Stomach (tissue), 9 donors: ENCODE data around the gene SOX6. TPM values are rescaled to one million over a fixed set of nuclear protein-coding genes. Genes with fewer than 3 reads are reported as not detected.

Experiments
- DNase-seq, 2 donors: peaks; one replicate each; pipeline versions ENCODE4 v3.0.0 to v3.0.0-alpha.2; 2013 to 2019
- H3K27ac ChIP-seq, 5 donors: fragments of 200-600 bp in 4 of 5; sonication (generic) in 4 of 5; one replicate each; pipeline ENCODE4 v1.5.1; 2013 to 2019; ENCODE audit warnings: mild to moderate bottlenecking in 1 of 5, moderate library complexity in 1 of 5
- H3K27me3 ChIP-seq, 3 donors: fragments of 200-600 bp; sonication (generic); one replicate each; pipeline ENCODE4 v1.5.1; 2017 to 2019; ENCODE audit warnings: mixed run types in 1 of 3
- H3K36me3 ChIP-seq, 4 donors: fragments of 200-600 bp; sonication (generic); 1 replicate in 3 of 4; 2 replicates in 1 of 4; pipeline ENCODE4 v1.5.1; 2016 to 2019
- H3K4me1 ChIP-seq, 4 donors: fragments of 200-600 bp; sonication (generic); one replicate each; pipeline ENCODE4 v1.5.1; 2016 to 2019
- H3K4me3 ChIP-seq, 4 donors: fragments of 200-600 bp; sonication (generic) in 3 of 4; one replicate each; pipeline ENCODE4 v1.5.1; 2016 to 2019; ENCODE audit warnings: mild to moderate bottlenecking in 1 of 4
- H3K9me3 ChIP-seq, 4 donors: fragments of 200-600 bp; sonication (generic); one replicate each; pipeline ENCODE4 v1.5.1; 2016 to 2019
- EP300 ChIP-seq: sonication (generic); formaldehyde crosslinking; IDR thresholded peaks from one replicate; pipeline ENCODE4 v1.6.1; 2017; ENCODE audit warnings: antibody characterized with exemption
- POLR2A ChIP-seq, 4 donors: fragments of 450-650 bp; IDR thresholded peaks; one replicate each; pipeline ENCODE4 v1.6.1; 2016; ENCODE audit warnings: antibody characterized with exemption in 4 of 4, control low read depth in 2 of 4, mild to moderate bottlenecking in 1 of 4, moderate library complexity in 1 of 4
- POLR2AphosphoS5 ChIP-seq, 3 donors: sonication (generic); formaldehyde crosslinking; IDR thresholded peaks; one replicate each; pipeline ENCODE4 v1.6.1; 2016; ENCODE audit warnings: antibody characterized with exemption in 3 of 3
- WGBS, 5 donors: extraction: QIAGEN DNeasy Blood & Tissue Kit in 3 of 5; methylation state at CpG; one replicate each; pipeline versions ENCODE4 v1.1.5 to v1.1.7; 2013 to 2018; 5-methylcytosine and 5-hydroxymethylcytosine counted together
- intact Hi-C: fragments of 100-400 bp; cut with DNase I; formaldehyde crosslinking; loops from one replicate; pipeline ENCODE4 v1.15.1; 2023; ENCODE audit warnings: low total_unique reads
- polyA plus RNA-seq, 3 donors: library from polyadenylated mRNA; stranded (reverse); fragments of 200-250 nt; gene quantifications; one replicate each; pipeline ENCODE4 v1.2.3, GENCODE V29; 2013
- total RNA-seq, 5 donors: library from RNA; depleted of rRNA; stranded (reverse); fragments of >200 nt; gene quantifications; one replicate each; pipeline versions ENCODE4 v1.1.0 to v1.2.3, GENCODE V29; 2014 to 2016
- TF ChIP-seq, protein P1 (sequence below), 7 experiments: fragments of 450-650 bp in 4 of 7; fragments of 200-600 bp in 3 of 7; sonication (generic) in 3 of 7; IDR thresholded peaks; one replicate each; pipeline ENCODE4 v1.5.1; 2016 to 2019; ENCODE audit warnings: antibody characterized with exemption in 7 of 7, control low read depth in 2 of 7, mild to moderate bottlenecking in 1 of 7
- donor health status: healthy with polysubstance abuse.
- donor health status: Bipolar disorder and iron deficiency.
- donor health status: healthy.

The SOX6 gene
- total and polyA plus RNA-seq, 8 donors = 1.2 to 13.6 (median 4.5) TPM

DNA sequence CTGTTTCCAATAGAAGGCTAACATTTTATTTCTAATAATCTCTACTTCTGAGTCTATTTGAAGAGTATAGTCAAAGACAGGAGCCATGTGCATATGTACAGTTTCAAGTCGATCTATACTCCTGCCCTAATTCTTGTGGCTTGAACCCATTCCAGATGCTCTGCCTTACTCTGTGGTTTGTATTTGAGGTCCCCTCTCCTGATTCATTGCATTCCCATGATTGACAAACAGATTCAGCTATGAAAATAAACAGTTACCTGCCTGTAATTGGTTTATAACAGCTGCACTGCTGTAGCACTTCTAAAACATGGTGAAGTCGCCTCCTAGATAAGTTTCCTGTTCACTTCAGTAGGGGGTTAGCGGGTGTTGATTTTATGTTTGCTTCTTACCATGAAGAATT, 138.7 kb downstream of the SOX6 start:
- Histone ChIP-seq H3K4me3 (no peak overlapping the region), H3K27ac (no peak overlapping the region), H3K27me3 (no peaks in the 10 kb centered on the region), H3K9me3 (no peaks in the 10 kb centered on the region), H3K36me3 (no peaks in the 10 kb centered on the region), H3K4me1 (no peaks in the 10 kb centered on the region)
- intact Hi-C loops = no loop called here
- 87 to 92% (median 88%) methylated on average over 3 of the region's 3 CpGs for WGBS, 5 donors
- DNase-seq = no peak
- no peak for TF ChIP-seq POLR2AphosphoS5 (IDR thresholded peaks at IDR 0.05)

DNA sequence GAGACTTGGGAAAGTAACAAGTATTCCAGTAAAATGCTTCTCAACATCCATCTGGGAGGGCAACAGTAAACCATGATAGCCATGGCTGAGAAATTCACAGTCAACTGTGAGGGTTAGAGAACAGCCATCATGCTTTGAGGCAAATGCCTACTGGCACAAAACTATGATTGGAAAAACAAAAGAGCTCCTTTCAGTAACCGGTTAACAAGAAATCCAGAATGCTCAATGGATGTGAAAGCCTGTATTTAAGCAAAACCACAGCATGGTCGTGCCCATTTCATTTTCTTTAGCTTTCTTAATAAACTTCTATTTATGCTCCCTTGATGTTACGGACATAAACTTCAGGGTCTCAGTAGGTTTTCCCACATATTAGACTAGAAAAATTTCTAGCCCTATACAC, 139.5 kb downstream of the SOX6 start:
- Histone ChIP-seq H3K36me3 (no peaks in the 10 kb centered on the region), H3K27ac (no peak overlapping the region), H3K9me3 (no peaks in the 10 kb centered on the region), H3K27me3 (no peaks in the 10 kb centered on the region), H3K4me3 (no peak overlapping the region), H3K4me1 (no peaks in the 10 kb centered on the region)
- intact Hi-C loops = no loop called here
- no peak for DNase-seq
- no peak for TF ChIP-seq POLR2A (IDR thresholded peaks at IDR 0.05)
- TF ChIP-seq POLR2AphosphoS5 (IDR thresholded peaks at IDR 0.05) = no peak
- TF ChIP-seq EP300 = no peak
- TF ChIP-seq, protein P1, sequence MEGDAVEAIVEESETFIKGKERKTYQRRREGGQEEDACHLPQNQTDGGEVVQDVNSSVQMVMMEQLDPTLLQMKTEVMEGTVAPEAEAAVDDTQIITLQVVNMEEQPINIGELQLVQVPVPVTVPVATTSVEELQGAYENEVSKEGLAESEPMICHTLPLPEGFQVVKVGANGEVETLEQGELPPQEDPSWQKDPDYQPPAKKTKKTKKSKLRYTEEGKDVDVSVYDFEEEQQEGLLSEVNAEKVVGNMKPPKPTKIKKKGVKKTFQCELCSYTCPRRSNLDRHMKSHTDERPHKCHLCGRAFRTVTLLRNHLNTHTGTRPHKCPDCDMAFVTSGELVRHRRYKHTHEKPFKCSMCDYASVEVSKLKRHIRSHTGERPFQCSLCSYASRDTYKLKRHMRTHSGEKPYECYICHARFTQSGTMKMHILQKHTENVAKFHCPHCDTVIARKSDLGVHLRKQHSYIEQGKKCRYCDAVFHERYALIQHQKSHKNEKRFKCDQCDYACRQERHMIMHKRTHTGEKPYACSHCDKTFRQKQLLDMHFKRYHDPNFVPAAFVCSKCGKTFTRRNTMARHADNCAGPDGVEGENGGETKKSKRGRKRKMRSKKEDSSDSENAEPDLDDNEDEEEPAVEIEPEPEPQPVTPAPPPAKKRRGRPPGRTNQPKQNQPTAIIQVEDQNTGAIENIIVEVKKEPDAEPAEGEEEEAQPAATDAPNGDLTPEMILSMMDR (IDR thresholded peaks at IDR 0.05) = no peak
- WGBS, 5 donors = 68 to 90% (median 89%) methylated on average over 3 of the region's 3 CpGs

DNA sequence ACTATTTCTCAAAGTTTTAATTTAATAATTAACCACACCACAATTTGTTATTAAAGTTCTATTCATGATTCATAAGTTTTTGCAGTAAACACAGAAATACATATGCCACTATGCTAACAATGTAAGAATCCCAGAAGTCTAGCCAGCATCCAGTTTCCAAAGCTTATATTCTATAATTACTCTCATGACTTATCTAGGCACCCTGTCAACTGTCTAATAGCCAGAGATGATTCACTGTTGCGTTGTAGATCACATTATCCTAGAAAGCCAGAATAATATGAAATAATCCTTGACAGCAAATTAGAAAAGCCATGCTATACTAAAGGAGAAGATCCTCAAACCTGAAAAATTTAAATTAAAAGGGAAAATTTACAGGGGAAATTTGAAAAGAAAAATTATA, 141.0 kb downstream of the SOX6 start:
- 80 to 94% (median 84%) methylated on average over 1 of the region's 1 CpG for WGBS, 5 donors
- H3K27me3 ChIP-seq = no peaks in the 10 kb centered on the region
- DNase-seq = no peak
- no peaks in the 10 kb centered on the region for H3K4me1 ChIP-seq
- H3K36me3 ChIP-seq = no peaks in the 10 kb centered on the region
- no peak overlapping the region for H3K4me3 ChIP-seq
- intact Hi-C loops = no loop called here
- no peaks in the 10 kb centered on the region for H3K9me3 ChIP-seq
- no peak overlapping the region for H3K27ac ChIP-seq
- no peak for TF ChIP-seq POLR2A (IDR thresholded peaks at IDR 0.05)
- no peak for TF ChIP-seq EP300
- TF ChIP-seq, protein P1 (IDR thresholded peaks at IDR 0.05) = no peak
- TF ChIP-seq POLR2AphosphoS5 (IDR thresholded peaks at IDR 0.05) = no peak

DNA sequence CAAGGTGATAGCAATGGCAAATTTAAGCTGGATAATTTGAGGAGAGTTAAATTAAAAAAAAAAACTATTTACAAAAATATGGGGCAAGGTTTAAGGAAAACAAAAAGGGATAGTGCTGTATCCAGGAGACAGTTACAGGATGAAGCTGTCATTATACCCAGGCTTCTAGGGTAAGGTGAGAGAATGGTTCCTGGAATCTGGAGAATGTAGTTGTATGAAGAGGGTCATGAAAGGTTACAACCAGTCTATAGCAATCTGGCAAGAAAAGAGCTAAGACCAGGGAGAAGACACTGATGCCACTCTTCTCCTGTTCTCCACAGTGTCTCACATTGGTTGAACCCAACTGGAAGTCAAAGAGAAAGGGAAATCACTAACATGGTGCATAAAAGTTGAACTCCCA, 144.9 kb downstream of the SOX6 start:
- Histone ChIP-seq H3K9me3 (no peaks in the 10 kb centered on the region), H3K4me3 (no peak overlapping the region), H3K27me3 (no peaks in the 10 kb centered on the region), H3K27ac (no peak overlapping the region), H3K36me3 (no peaks in the 10 kb centered on the region), H3K4me1 (no peaks in the 10 kb centered on the region)
- DNase-seq = no peak
- TF ChIP-seq EP300 (no peak), POLR2A (IDR thresholded peaks at IDR 0.05) (no peak), POLR2AphosphoS5 (IDR thresholded peaks at IDR 0.05) (no peak)
- TF ChIP-seq, protein P1 (IDR thresholded peaks at IDR 0.05) = no peak
- intact Hi-C loops = no loop called here

DNA sequence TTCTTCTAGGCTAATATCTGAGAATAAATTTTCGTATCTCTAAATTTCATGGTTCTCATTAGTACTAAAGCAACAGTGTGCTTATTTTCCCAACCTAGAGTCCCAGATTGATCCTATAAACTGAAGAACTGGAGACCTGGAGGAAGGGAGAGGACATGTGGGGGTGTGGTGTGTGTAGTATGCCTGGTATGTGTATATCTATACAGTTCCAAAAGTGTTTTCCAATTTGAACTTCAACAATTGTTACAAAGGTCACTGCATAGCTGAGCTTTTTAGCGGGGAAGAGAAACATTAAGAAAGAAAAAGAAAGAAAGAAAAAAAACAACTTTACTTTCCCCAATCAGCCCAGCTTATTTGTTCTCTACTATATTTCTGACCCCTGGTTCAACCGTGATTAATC, 152.1 kb downstream of the SOX6 start:
- WGBS, 5 donors = 44 to 68% (median 59%) methylated on average over 3 of the region's 3 CpGs
- H3K27me3 ChIP-seq = no peaks in the 10 kb centered on the region
- no peaks in the 10 kb centered on the region for H3K9me3 ChIP-seq
- no peak overlapping the region for H3K4me3 ChIP-seq
- H3K27ac ChIP-seq = no peak overlapping the region
- no peaks in the 10 kb centered on the region for H3K36me3 ChIP-seq
- no peaks in the 10 kb centered on the region for H3K4me1 ChIP-seq
- peak in 1 of 2 donors; percentile 7 for DNase-seq
- no peak for TF ChIP-seq EP300
- TF ChIP-seq POLR2AphosphoS5 (IDR thresholded peaks at IDR 0.05) = no peak
- TF ChIP-seq, protein P1 (IDR thresholded peaks at IDR 0.05) = no peak
- intact Hi-C loops = no loop called here
